Measurements from ENCODE around the gene IQSEC1. TPM values are rescaled to one million over a fixed set of nuclear protein-coding genes. Genes with fewer than 3 reads are reported as not detected.

The IQSEC1 gene
- total RNA-seq, 1 experiment from 2014 or later = 5.7 TPM

DNA sequence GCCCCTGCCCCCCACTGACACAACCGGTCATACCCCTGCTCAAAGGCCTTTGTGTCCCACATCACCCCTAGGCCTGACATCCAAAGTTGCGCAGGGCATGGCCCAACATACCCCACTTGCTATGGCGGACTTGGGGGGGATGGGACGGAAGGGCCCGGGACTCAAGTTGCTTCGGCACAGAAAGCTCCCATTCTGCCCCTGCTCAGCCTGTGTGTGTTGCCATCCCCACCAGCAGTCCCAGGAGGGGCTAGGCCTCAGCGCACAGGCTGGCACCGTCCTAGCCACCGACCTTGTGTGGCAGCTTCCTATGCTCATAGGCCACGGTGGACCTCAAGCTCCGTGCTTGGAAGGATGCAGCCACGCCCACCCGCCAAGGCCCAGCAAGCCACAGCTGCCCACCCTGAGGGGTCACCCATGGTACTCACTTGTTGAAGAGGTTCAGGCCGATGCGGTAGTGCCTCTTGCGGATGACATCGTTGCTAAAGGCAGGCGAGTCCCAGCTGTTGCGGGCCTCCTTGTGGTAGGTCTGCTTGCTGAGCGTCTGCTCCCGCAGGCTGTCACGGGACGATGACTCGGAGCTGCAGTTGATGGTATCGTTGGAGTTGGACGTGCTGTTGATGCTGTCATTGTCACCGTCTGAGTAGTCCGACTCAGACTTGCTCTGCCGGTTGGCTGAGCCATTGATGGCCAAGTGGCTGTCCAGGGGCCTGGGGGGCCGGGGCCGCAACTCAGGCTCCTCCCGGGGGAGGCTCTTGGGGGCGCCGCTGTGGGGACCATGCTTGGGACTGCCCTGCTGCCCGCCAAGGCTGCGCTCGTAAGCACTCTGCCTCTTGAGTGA lies 138.0 kb downstream of the IQSEC1 start:
- DNase-seq (ENCODE audit: low spot score) = peak; percentile 15

- DNase-seq (ENCODE audit: low spot score) = no peak
These were observed 138.8 kb downstream of the IQSEC1 start for GRCh38 chr3:12934431-12934830.

DNA sequence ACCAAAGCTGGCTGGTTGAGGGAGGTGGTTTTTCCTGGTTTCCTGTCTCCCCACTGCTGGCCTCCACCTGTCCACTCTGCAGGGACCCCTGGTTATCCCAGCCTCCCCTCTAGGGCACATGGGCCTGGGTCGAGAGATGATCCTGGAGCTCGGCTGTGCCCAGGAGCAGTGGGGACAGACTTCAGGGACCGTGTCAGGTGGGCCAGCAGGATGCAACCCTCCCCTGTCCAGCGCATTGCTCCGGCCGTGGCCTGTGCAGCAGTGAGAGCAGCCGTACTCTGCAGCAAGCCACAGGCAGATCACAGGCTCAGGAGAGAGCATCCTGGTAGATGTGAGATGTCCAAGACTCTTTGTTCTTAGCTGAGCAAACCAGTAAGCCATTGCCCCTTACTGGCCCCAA lies 139.3 kb downstream of the IQSEC1 start:
- DNase-seq (ENCODE audit: low spot score) = no peak

- DNase-seq (ENCODE audit: low spot score) = no peak
These were observed 140.5 kb downstream of the IQSEC1 start for GRCh38 chr3:12932754-12933153.

GRCh38 chr3:12932347-12932746 lies 140.9 kb downstream of the IQSEC1 start:
- no peak for DNase-seq (ENCODE audit: low spot score)

DNA sequence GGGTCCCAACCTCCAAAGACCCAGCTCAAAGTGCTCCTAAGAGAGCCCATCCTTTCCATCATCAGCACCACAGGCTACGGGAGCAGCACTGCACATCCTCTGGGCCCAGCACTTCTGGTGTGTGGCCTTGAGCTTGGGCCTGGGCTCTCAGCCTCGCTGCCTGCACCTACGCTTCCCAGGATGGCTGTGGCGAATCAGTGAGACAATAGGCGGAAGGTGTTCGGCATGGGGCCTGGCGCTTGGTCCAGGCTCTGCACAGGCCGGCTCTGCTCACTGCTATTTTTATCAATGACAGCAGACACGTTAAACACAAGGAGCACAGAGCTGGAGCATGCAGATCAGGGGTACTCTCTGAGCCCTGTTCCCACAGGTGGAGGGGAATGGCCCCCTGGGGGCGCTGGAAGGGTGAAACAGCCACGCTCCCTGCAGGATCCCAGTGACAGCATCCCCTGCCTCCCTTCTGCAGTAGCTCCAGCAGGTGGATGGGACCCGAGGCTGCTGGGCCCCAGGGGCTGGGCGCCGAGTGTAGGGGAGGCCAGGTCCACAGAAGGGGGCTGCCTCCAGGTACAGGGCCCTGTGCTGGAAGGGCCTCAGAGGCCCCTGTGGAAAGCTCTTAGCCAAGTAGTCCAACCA lies 141.8 kb downstream of the IQSEC1 start:
- no peak for DNase-seq (ENCODE audit: low spot score)

DNA sequence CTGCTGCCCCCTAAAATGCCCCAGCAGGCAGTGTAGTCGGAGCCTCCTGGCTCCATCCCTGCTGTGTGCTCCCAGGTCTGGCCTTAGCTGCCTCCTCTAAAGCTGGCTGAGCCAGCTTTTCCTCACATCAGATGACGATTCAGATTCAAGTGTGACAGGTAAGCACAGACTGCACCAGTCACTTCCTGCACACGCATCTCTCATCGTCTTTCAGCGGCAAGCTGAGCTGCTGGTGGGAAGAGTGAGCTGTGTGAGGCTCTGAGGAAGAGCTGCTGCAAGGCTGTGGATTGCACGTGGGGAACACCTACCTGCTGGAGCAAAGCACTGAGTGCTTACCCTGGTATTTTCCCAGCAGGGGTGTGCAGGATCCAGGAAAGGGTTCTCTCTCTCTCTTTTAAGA lies 143.4 kb downstream of the IQSEC1 start:
- DNase-seq (ENCODE audit: low spot score) = no peak

GRCh38 chr3:12926660-12927059 lies 146.6 kb downstream of the IQSEC1 start:
- DNase-seq (ENCODE audit: low spot score) = no peak

GRCh38 chr3:12925648-12926047 lies 147.6 kb downstream of the IQSEC1 start:
- no peak for DNase-seq (ENCODE audit: low spot score)

DNA sequence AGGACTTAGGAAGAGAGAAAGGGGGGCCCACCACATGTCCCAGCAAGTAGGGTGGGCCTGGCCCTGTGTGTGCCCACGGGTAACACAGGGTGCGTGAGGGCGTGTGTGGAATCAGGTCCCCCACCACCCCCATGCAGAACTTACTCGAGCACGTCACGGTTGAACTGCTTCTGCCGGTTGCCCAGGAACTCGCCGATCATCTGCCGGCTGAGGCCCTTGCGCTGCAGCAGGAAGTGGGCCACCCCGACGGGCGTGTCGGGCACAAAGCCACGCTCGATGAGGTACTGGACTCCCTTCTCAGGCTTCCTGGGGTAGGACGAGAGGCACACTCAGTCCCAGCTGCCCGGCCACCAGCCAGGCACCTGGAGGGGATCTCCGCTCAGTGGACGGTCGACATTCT lies 148.8 kb downstream of the IQSEC1 start:
- no peak for DNase-seq (ENCODE audit: low spot score)

DNA sequence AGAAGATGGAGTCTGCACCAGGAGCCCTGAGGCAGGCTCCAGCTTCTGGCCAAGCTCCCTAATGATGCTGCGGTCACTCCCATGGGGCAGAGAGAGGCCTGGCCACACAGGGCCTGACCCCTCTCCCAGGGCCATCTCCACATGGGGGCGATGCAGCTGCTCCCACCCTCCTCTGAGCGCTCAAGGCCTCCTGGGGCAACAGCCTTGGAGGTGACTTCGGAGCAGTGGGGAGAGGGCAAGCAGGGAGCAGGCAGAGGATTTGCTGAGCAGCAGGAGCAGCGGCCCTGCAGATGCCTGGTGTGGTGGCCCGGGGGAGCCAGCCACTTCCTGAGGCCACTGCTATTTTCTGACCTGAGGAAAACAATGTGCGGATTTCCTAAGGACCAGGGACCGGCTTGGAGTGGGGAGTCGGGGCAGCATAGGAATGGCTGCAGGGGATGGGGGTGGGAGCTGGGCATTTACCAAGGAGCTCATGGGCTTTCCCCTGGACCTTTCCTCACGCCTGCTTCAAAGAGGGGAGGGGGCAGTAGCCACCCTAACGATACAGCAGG lies 150.3 kb downstream of the IQSEC1 start:
- DNase-seq (ENCODE audit: low spot score) = no peak

- DNase-seq (ENCODE audit: low spot score) = no peak
These were observed 150.9 kb downstream of the IQSEC1 start for GRCh38 chr3:12922306-12922705.

- no peak for DNase-seq (ENCODE audit: low spot score)
These were observed 151.5 kb downstream of the IQSEC1 start for GRCh38 chr3:12921736-12922135.

GRCh38 chr3:12920967-12921366 lies 152.3 kb downstream of the IQSEC1 start:
- DNase-seq (ENCODE audit: low spot score) = no peak

- DNase-seq (ENCODE audit: low spot score) = no peak
These were observed 154.0 kb downstream of the IQSEC1 start for GRCh38 chr3:12919205-12919604.

DNA sequence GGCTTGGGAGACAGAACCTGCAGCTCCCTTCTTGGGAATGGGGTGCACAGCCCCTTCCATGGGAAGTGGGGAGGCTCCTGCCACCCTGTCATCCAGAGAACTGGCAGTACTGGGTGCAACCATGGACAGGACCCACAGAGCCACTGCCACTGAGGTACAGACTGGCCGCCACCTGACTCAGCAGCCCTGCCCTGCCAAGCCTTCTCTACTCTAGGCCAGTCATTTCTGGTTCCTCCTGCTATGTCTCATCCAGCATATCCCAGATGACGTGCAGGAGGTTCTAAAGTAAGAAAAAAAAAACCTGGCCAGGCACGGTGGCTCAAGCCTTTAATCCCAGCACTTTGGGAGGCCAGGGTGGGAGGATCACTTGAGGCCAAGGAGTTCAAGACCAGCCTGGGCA lies 155.0 kb downstream of the IQSEC1 start:
- no peak for DNase-seq (ENCODE audit: low spot score)

DNA sequence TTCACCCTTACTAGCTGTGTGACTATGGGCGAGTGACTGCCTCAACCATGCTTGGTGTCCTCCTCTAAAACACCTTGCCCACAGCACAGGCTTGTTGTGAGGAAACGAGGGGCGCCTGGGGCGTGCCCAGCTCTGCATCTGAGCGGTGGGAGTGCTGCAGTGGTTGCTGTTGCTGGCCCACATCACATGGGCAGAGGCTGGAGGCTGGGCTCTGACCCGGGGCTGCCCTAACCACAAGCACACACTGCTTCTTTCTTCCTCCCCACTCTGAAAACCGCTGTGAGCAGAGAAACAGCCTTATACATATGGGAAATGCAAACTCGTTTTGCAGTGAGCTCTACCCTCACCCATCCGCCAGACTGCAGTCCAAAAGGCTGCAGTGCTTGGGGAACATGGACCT lies 157.1 kb downstream of the IQSEC1 start:
- DNase-seq (ENCODE audit: low spot score) = no peak

GRCh38 chr3:12914088-12914487 lies 159.1 kb downstream of the IQSEC1 start:
- no peak for DNase-seq (ENCODE audit: low spot score)

DNA sequence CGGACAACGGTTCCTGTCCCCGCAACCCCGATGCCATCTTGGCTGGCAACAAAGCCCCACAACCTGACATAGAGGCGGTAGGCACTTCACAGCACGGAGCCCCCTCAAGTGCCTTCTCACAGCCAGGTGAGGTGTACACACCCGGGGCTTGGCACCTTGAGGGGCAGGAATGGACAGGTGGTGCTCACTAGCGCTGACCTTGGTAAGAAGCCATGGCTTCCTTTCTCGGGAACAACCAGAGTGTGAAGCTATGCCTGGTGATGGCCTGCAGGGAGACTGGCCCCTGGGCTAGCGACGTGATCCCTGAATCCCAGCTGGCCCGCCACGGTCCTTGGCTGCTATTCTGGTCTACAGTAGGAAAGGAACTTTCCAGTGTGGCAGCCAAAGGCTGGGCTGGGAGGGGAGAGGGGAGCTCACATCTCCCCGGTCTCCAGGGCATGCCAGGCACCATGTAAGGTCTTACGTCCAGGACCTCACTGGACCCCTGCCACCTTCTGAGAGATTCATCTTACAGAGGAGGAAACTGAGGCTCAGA lies 161.3 kb downstream of the IQSEC1 start:
- no peak for DNase-seq (ENCODE audit: low spot score)

- DNase-seq (ENCODE audit: low spot score) = no peak
These were observed 162.7 kb downstream of the IQSEC1 start for GRCh38 chr3:12910356-12911099.

DNA sequence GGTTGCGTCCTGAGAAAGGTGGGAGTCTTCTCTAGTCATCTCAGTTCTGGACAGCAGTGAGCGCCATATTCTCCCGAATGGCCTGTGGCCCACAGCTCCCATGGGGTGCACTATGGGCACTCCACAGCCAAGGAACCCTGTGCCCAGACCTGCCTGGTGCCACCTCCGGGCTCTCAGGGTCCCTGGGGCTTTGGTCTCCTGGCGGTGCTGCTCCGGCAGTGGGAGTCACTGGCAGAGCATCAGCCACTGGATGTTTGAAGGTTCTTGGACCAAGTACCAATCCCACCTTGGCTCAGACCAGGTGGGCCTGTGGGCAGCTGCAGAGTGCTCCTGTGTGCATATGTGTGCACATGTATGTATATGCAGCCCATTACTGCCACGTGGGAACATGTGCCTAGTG lies 163.5 kb downstream of the IQSEC1 start:
- no peak for DNase-seq (ENCODE audit: low spot score)

DNA sequence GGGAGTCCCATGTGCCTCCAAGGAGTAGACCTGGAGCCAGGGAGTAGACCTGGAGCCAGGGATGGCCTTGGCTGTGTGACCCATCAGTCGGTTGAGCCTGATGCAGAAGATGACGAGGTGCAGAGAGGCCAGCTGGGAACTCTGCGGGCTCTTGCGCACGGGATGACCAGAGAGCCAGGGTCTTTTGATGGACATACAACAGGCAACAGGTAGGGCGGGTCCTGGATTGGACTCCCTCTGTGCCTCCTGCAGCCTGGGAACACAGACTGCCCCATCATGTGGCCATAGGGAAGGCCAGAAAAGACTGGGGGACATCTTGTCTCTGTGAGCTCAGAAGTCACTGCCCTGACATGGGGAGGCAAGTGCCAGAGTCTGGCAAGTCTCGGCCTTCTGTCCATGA lies 164.4 kb downstream of the IQSEC1 start:
- no peak for DNase-seq (ENCODE audit: low spot score)

Data from H4 (cell line).